Upper lobe of left lung (tissue), 6 donors: ENCODE data around the gene NDUFB7. TPM values are rescaled to one million over a fixed set of nuclear protein-coding genes. Genes with fewer than 3 reads are reported as not detected.
"Not testable (repeated sequence)": the region's sequence is repeated elsewhere in the genome, so short reads cannot be mapped to it uniquely, and the experiment has no call there.

Experiments used
- ATAC-seq, 2 donors: fragments of 200-7000 bp; cut with Tn5 transposase; one replicate each; pipeline ENCODE4 v1.9.1; 2022; ENCODE audit warnings: mild to moderate bottlenecking in 2 of 2, moderate library complexity in 2 of 2; ENCODE audit not compliant: low FRiP score in 2 of 2
- DNase-seq, 2 donors: peaks; one replicate each; pipeline ENCODE4 v3.0.0-alpha.2; 2019 to 2020
- H3K27ac ChIP-seq, 4 donors: fragments of 200-600 bp; sonication (generic); one replicate each; pipeline ENCODE4 v1.5.1; 2016 to 2019
- H3K27me3 ChIP-seq, 4 donors: fragments of 200-600 bp; sonication (generic); one replicate each; pipeline ENCODE4 v1.5.1; 2017 to 2019
- H3K36me3 ChIP-seq, 4 donors: fragments of 200-600 bp; sonication (generic); one replicate each; pipeline ENCODE4 v1.5.1; 2016 to 2019
- H3K4me1 ChIP-seq, 4 donors: fragments of 200-600 bp; sonication (generic); one replicate each; pipeline ENCODE4 v1.5.1; 2018 to 2019
- H3K4me3 ChIP-seq, 4 donors: fragments of 200-600 bp; sonication (generic); one replicate each; pipeline ENCODE4 v1.5.1; 2017 to 2019; ENCODE audit warnings: mild to moderate bottlenecking in 2 of 4, moderate library complexity in 1 of 4
- H3K9me3 ChIP-seq, 4 donors: fragments of 200-600 bp; sonication (generic); one replicate each; pipeline ENCODE4 v1.5.1; 2018 to 2019
- CTCF ChIP-seq, 6 experiments: fragments of 450-650 bp in 4 of 6; fragments of 200-600 bp in 2 of 6; sonication (generic) in 2 of 6; IDR thresholded peaks; one replicate each; pipeline ENCODE4 v1.5.1; 2016 to 2019; ENCODE audit warnings: antibody characterized with exemption in 6 of 6
- EP300 ChIP-seq, 4 donors: sonication (generic); formaldehyde crosslinking; IDR thresholded peaks; one replicate each; pipeline ENCODE4 v1.5.1; 2017; ENCODE audit warnings: antibody characterized with exemption in 4 of 4, control low read depth in 2 of 4
- POLR2A ChIP-seq, 4 donors: fragments of 450-650 bp; IDR thresholded peaks; one replicate each; pipeline ENCODE4 v1.5.1; 2016 to 2017; ENCODE audit warnings: antibody characterized with exemption in 4 of 4, mild to moderate bottlenecking in 2 of 4
- POLR2AphosphoS5 ChIP-seq, 2 donors: sonication (generic); formaldehyde crosslinking; IDR thresholded peaks; one replicate each; pipeline ENCODE4 v1.5.1; 2017; ENCODE audit warnings: antibody characterized with exemption in 2 of 2
- WGBS, 2 donors: methylation state at CpG; one replicate each; pipeline ENCODE4 v1.1.5; 2017 to 2018; 5-methylcytosine and 5-hydroxymethylcytosine counted together
- total RNA-seq, 6 donors: library from RNA; depleted of rRNA in 4 of 6; stranded (reverse); fragments of >200 nt in 4 of 6; gene quantifications; one replicate each; pipeline versions ENCODE4 v1.1.0 to v1.2.1, GENCODE V29; 2016 to 2021
- donor health status: DM: no; HTN: no; CAD: no; lungs with moderate emphysema.
- donor health status: DM: no; HTN: yes; CAD: no; lungs with severe emphysema.

The NDUFB7 gene
- total RNA-seq, 6 donors from 2014 or later, result 124 to 350 (median 171) TPM

GRCh38 chr19:14612657-14613056 lies 40.8 kb upstream of the NDUFB7 start:
- peaks cover 0 to 4% (median 0%) of the 10 kb centered on the region in 4 donors for H3K4me1 ChIP-seq

GRCh38 chr19:14612242-14612641 lies 40.4 kb upstream of the NDUFB7 start:
- not testable (repeated sequence) for DNase-seq, H3K36me3 ChIP-seq, H3K4me3 ChIP-seq, H3K9me3 ChIP-seq, H3K4me1 ChIP-seq, ATAC-seq, H3K27me3 ChIP-seq, H3K27ac ChIP-seq
- 81 to 84% methylated on average over 5 of the region's 5 CpGs for WGBS, 2 donors

More at GRCh38 chr19:14612657-14613056, 40.8 kb upstream of the NDUFB7 start:
- H3K27me3 ChIP-seq, result no peaks in the 10 kb centered on the region
- no peaks in the 10 kb centered on the region for H3K9me3 ChIP-seq
- no peak for DNase-seq
- H3K36me3 ChIP-seq, result no peaks in the 10 kb centered on the region
- TF ChIP-seq EP300 (IDR thresholded peaks at IDR 0.05) (no peak), POLR2A (IDR thresholded peaks at IDR 0.05) (no peak), CTCF (IDR thresholded peaks at IDR 0.05) (no peak), POLR2AphosphoS5 (IDR thresholded peaks at IDR 0.05) (no peak)
- WGBS, 2 donors, result 86% methylated on average over 4 of the region's 4 CpGs
- ATAC-seq, result no peak
- H3K27ac ChIP-seq, result no peak overlapping the region
- no peak overlapping the region for H3K4me3 ChIP-seq

DNA sequence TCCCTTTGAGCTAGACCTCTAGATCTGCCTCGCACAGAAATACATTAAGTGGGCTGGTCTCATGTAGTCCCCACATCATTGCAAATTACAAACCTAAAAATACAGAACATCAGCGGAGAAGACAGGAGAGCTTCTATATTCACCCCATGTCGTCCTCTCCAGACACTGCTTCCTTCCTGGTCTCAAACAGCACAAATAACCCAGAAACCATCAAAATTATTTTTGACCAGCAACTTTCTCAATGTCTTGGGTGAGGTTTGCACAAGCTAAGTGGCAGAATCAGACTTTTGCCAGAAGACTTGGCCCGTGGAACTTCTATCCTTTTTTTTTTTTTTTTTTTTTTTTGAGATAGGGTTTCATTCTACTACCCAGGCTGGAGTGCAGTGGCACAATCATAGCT lies 39.2 kb upstream of the NDUFB7 start:
- Histone ChIP-seq H3K9me3 (no peaks in the 10 kb centered on the region), H3K4me1 (peaks cover 0 to 4% (median 0%) of the 10 kb centered on the region in 4 donors), H3K27me3 (no peaks in the 10 kb centered on the region), H3K36me3 (no peaks in the 10 kb centered on the region), H3K4me3 (no peak overlapping the region), H3K27ac (no peak overlapping the region)
- WGBS, 2 donors, result 51 to 59% methylated on average over 4 of the region's 4 CpGs
- no peak for ATAC-seq
- TF ChIP-seq POLR2AphosphoS5 (IDR thresholded peaks at IDR 0.05) (no peak), CTCF (IDR thresholded peaks at IDR 0.05) (no peak)
- no peak for DNase-seq

DNA sequence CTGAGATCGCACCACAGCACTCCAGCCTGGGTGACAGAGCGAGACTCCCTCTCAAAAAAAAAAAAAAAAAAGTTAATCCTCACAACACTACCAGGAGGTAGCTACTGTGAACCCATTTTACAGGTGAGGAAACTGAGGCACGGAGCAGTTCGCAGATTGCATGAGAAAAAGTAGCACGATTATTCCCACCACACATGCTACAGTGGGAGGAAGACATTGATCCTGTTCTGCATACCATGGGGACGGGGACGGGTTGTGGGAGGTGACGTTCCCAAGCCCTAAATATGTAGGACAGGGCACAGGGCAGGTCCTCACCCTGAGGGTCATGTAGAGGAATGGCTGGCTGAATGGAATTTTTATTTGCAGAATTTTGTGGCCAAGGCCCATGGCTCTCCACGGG lies 34.8 kb upstream of the NDUFB7 start:
- ATAC-seq (no peak), DNase-seq (no peak)
- TF ChIP-seq POLR2AphosphoS5 (IDR thresholded peaks at IDR 0.05) (no peak), POLR2A (IDR thresholded peaks at IDR 0.05) (no peak), EP300 (IDR thresholded peaks at IDR 0.05) (no peak), CTCF (IDR thresholded peaks at IDR 0.05) (no peak)
- H3K4me1 ChIP-seq, result no peaks in the 10 kb centered on the region
- H3K4me3 ChIP-seq, result no peak overlapping the region
- H3K36me3 ChIP-seq, result no peaks in the 10 kb centered on the region
- H3K27me3 ChIP-seq, result no peaks in the 10 kb centered on the region
- H3K27ac ChIP-seq, result no peak overlapping the region
- H3K9me3 ChIP-seq, result no peaks in the 10 kb centered on the region
- WGBS, 2 donors, result 64 to 77% methylated on average over 9 of the region's 9 CpGs

DNA sequence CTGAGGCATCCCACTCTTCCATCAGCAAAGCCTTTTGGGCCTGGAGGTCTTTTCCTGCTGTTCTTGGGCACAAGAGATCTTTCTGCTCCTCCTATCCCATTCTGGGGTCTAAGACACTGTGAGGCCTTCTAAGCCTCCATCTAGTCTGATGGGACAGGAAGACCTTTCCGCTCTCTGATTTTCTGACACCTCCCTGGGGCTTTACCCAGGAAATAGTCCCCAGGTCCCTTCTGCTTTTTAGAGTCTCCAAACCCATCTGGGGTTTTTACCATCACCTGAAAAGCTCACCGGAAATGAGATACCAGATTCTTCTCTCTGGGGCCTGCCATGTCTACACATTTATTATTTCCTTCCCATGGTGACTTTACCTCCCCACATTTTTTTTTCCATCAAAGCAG lies 32.1 kb upstream of the NDUFB7 start:
- H3K27me3 ChIP-seq, result no peaks in the 10 kb centered on the region
- no peak overlapping the region for H3K4me3 ChIP-seq
- TF ChIP-seq POLR2AphosphoS5 (IDR thresholded peaks at IDR 0.05), result no peak
- TF ChIP-seq POLR2A (IDR thresholded peaks at IDR 0.05), result no peak
- TF ChIP-seq EP300 (IDR thresholded peaks at IDR 0.05), result no peak
- no peak for TF ChIP-seq CTCF (IDR thresholded peaks at IDR 0.05)
- H3K4me1 ChIP-seq, result no peaks in the 10 kb centered on the region
- no peaks in the 10 kb centered on the region for H3K36me3 ChIP-seq
- H3K9me3 ChIP-seq, result no peaks in the 10 kb centered on the region
- WGBS, 2 donors, result 70 to 90% methylated on average over 2 of the region's 2 CpGs
- DNase-seq, result no peak
- no peak overlapping the region for H3K27ac ChIP-seq
- no peak for ATAC-seq
